HCT116 (cell line): ENCODE results near the gene TPD52L1. TPM values are rescaled to one million over a fixed set of nuclear protein-coding genes. Genes with fewer than 3 reads are reported as not detected.

Experiments
- ATAC-seq: fragments of 200-7000 bp; cut with Tn5 transposase; 2 replicates; pipeline ENCODE4 v1.9.1; 2020; ENCODE audit warnings: mild to moderate bottlenecking, moderate library complexity
- BruUV-seq: library from RNA; stranded (reverse); fragments of 400-500 nt; replicated peaks from 2 replicates; lab custom pipeline; 2021; lab: Mats Ljungman, UMichigan
- CTCF ChIA-PET: fragments of 300-600 bp; sonication (Branson Sonifier 250); formaldehyde crosslinking; loops from one replicate; lab custom pipeline; 2021; ENCODE audit warnings: antibody characterized with exemption; lab: Charles Lee
- POLR2A ChIA-PET: fragments of 300-600, 350-600 bp; sonication (Branson Sonifier 250); formaldehyde crosslinking; loops from one replicate; lab custom pipeline; 2021; ENCODE audit warnings: antibody characterized with exemption; lab: Charles Lee
- RAD21 ChIA-PET, 2 experiments: fragments of 300-600 bp; sonication (Branson Sonifier 250); formaldehyde crosslinking; loops; one replicate each; lab custom pipeline; 2023; ENCODE audit warnings: low total read pairs in 2 of 2; ENCODE audit not compliant: uncharacterized antibody in 2 of 2, unreplicated experiment in 2 of 2, low non-redundant PET in 1 of 2; lab: Charles Lee
- DNase-seq: peaks from one replicate; pipeline ENCODE4 v3.0.0-alpha.2; 2010; ENCODE audit warnings: low read depth, low spot score
- H2AFZ ChIP-seq: fragments of 200-600 bp; shearing (Covaris generic), sonication (generic); 2 replicates; pipeline ENCODE4 v1.6.1; 2017; ENCODE audit warnings: low read depth, mixed run types, mixed read lengths, antibody characterized with exemption, low read length; ENCODE audit not compliant: poor library complexity, severe bottlenecking
- H3K27ac ChIP-seq: 2 replicates; pipeline ENCODE4 v1.5.1; 2012; ENCODE audit warnings: low read depth, low read length
- H3K27me3 ChIP-seq: fragments of 200-600 bp; sonication (generic); 2 replicates; pipeline ENCODE4 v1.6.1; 2016; ENCODE audit warnings: mixed run types, low read length, mixed read lengths; ENCODE audit not compliant: insufficient read depth
- H3K36me3 ChIP-seq, 2 experiments: fragments of 200-500 bp in 1 of 2; fragments of 200-600 bp in 1 of 2; sonication (Bioruptor generic) in 1 of 2; sonication (generic) in 1 of 2; 2 replicates each; pipeline versions ENCODE4 v1.5.1 to v1.6.1; 2014 to 2016; ENCODE audit warnings: low read length in 2 of 2, inconsistent platforms in 1 of 2, mixed read lengths in 1 of 2, mixed run types in 1 of 2; ENCODE audit not compliant: insufficient read depth in 2 of 2, control insufficient read depth in 1 of 2
- H3K4me1 ChIP-seq, 2 experiments: fragments of 200-600 bp in 1 of 2; sonication (generic) in 1 of 2; 2 replicates each; pipeline versions ENCODE4 v1.5.1 to v1.6.1; 2012 to 2017; ENCODE audit warnings: low read length in 2 of 2, inconsistent platforms in 1 of 2, mild to moderate bottlenecking in 1 of 2, mixed read lengths in 1 of 2, mixed run types in 1 of 2, moderate library complexity in 1 of 2; ENCODE audit not compliant: insufficient read depth in 2 of 2, control insufficient read depth in 1 of 2
- H3K4me2 ChIP-seq: fragments of 200-600 bp; sonication (generic); 2 replicates; pipeline ENCODE4 v1.6.1; 2017; ENCODE audit warnings: mixed run types, low read length, mixed read lengths
- H3K4me3 ChIP-seq, 2 experiments: fragments of 200-600 bp in 1 of 2; sonication (generic) in 1 of 2; replicated peaks in 1 of 2; 2 replicates each; pipeline ENCODE4 v1.5.1; 2011 to 2016; ENCODE audit warnings: low read length in 2 of 2, control low read depth in 1 of 2, low read depth in 1 of 2, mild to moderate bottlenecking in 1 of 2, mixed read lengths in 1 of 2, mixed run types in 1 of 2
- H3K79me2 ChIP-seq: fragments of 200-600 bp; sonication (generic); 2 replicates; pipeline ENCODE4 v1.6.1; 2017; ENCODE audit warnings: mild to moderate bottlenecking, mixed run types, low read length, moderate library complexity, mixed read lengths; ENCODE audit not compliant: insufficient read depth
- H3K9ac ChIP-seq: fragments of 200-600 bp; sonication (generic); 2 replicates; pipeline ENCODE4 v1.6.1; 2016; ENCODE audit warnings: low read length, mixed read lengths
- H3K9me2 ChIP-seq: fragments of 200-600 bp; sonication (generic), shearing (Covaris generic); 2 replicates; pipeline ENCODE4 v1.6.1; 2017; ENCODE audit warnings: mixed run types, mild to moderate bottlenecking, moderate library complexity; ENCODE audit not compliant: insufficient read depth
- H3K9me3 ChIP-seq, 2 experiments: fragments of 200-500 bp in 1 of 2; fragments of 200-600 bp in 1 of 2; sonication (Bioruptor generic) in 1 of 2; sonication (generic) in 1 of 2; 2 replicates each; pipeline ENCODE4 v1.6.1; 2014 to 2017; ENCODE audit warnings: low read length in 2 of 2, mixed read lengths in 2 of 2, inconsistent platforms in 1 of 2, low read depth in 1 of 2, mild to moderate bottlenecking in 1 of 2, mixed run types in 1 of 2, moderate library complexity in 1 of 2; ENCODE audit not compliant: control insufficient read depth in 1 of 2, insufficient read depth in 1 of 2
- H4K20me1 ChIP-seq: fragments of 200-600 bp; sonication (generic), shearing (Covaris generic); 2 replicates; pipeline ENCODE4 v1.6.1; 2017; ENCODE audit warnings: mixed run types, mild to moderate bottlenecking, moderate library complexity; ENCODE audit not compliant: insufficient read depth
- ATF3 ChIP-seq: IDR thresholded peaks from 2 replicates; pipeline ENCODE4 v1.6.1; 2012
- CBX3 ChIP-seq: IDR thresholded peaks from 2 replicates; pipeline ENCODE4 v1.6.1; 2012; ENCODE audit warnings: low read depth
- CEBPB ChIP-seq: IDR thresholded peaks from 2 replicates; pipeline ENCODE4 v1.6.1; 2012; ENCODE audit warnings: low read depth
- ELF1 ChIP-seq: IDR thresholded peaks from 2 replicates; pipeline ENCODE4 v1.6.1; 2012; ENCODE audit warnings: low read depth, borderline replicate concordance
- EZH2 ChIP-seq: fragments of 200-600 bp; sonication (generic); IDR thresholded peaks from 2 replicates; pipeline ENCODE4 v1.6.1; 2017; ENCODE audit warnings: antibody characterized with exemption, mixed run types
- EZH2phosphoT487 ChIP-seq: fragments of 200-600 bp; IDR thresholded peaks from 2 replicates; pipeline ENCODE4 v1.6.1; 2018; ENCODE audit warnings: antibody characterized with exemption, borderline replicate concordance
- FOSL1 ChIP-seq: IDR thresholded peaks from 2 replicates; pipeline ENCODE4 v1.6.1; 2012; ENCODE audit warnings: low read depth
- JUND ChIP-seq: IDR thresholded peaks from 2 replicates; pipeline ENCODE4 v1.6.1; 2012
- POLR2A ChIP-seq: IDR thresholded peaks from 2 replicates; pipeline ENCODE4 v1.7.0; 2011; ENCODE audit warnings: borderline replicate concordance; ENCODE audit not compliant: insufficient read depth, insufficient read length; ENCODE audit errors: extremely low read depth
- POLR2AphosphoS5 ChIP-seq: IDR thresholded peaks from 2 replicates; pipeline ENCODE4 v1.6.1; 2011; ENCODE audit warnings: mild to moderate bottlenecking, low read depth, low read length, moderate library complexity
- RAD21 ChIP-seq: IDR thresholded peaks from 2 replicates; pipeline ENCODE4 v1.6.1; 2012; ENCODE audit warnings: low read depth, mild to moderate bottlenecking
- SIN3A ChIP-seq: IDR thresholded peaks from 2 replicates; pipeline ENCODE4 v1.6.1; 2012; ENCODE audit warnings: low read depth
- SRF ChIP-seq: IDR thresholded peaks from 2 replicates; pipeline ENCODE4 v1.6.1; 2012; ENCODE audit warnings: low read depth
- TCF7L2 ChIP-seq: IDR thresholded peaks from 2 replicates; pipeline ENCODE4 v1.7.0; 2011; ENCODE audit warnings: borderline replicate concordance, inconsistent platforms; ENCODE audit not compliant: insufficient read depth, insufficient read length; ENCODE audit errors: extremely low read depth
- YY1 ChIP-seq: IDR thresholded peaks from 2 replicates; pipeline ENCODE4 v1.6.1; 2011; ENCODE audit warnings: low read length, low read depth, moderate library complexity, mild to moderate bottlenecking; ENCODE audit not compliant: insufficient replicate concordance; ENCODE audit errors: extremely low read depth
- ZNF274 ChIP-seq: fragments of 200-500 bp; sonication (Bioruptor generic); IDR thresholded peaks from 2 replicates; pipeline ENCODE4 v1.6.1; 2014; ENCODE audit warnings: mild to moderate bottlenecking, low read depth, low read length, inconsistent platforms
- intact Hi-C: fragments of 100-400 bp; cut with micrococcal nuclease; formaldehyde crosslinking; loops from 2 replicates; pipeline ENCODE4 v1.10.0; 2022
- total RNA-seq: library from RNA; stranded (reverse); gene quantifications from one replicate; pipeline ENCODE4 v1.2.1, GENCODE V29; 2021; ENCODE audit not compliant: unreplicated experiment

TPD52L1 gene
- total RNA-seq, 1 experiment from 2014 or later = 64.1 TPM

- TF ChIP-seq TCF7L2 = peak; percentile 37
- peak; percentile 61 for TF ChIP-seq SIN3A
- TF ChIP-seq POLR2AphosphoS5 = peak; percentile 77
- TF ChIP-seq POLR2A = no peak
- no peak for TF ChIP-seq EZH2phosphoT487
- TF ChIP-seq ATF3 = no peak
- TF ChIP-seq ZNF274 = no peak
- no peak for TF ChIP-seq ELF1
These were observed at the start of gene TPD52L1 (continued) for GRCh38 chr6:125153391-125154117.

GRCh38 chr6:125104425-125104824, 49.1 kb upstream of the TPD52L1 start:
- Histone ChIP-seq H3K4me1 (peaks cover 5 to 37% of the 10 kb centered on the region in 2 experiments; a peak in 2 of 4 replicates), H3K9me3 (no peaks in the 10 kb centered on the region), H3K36me3 (no peaks in the 10 kb centered on the region), H4K20me1 (no peaks in the 10 kb centered on the region), H3K79me2 (no peaks in the 10 kb centered on the region), H3K4me3 (no peak overlapping the region), H3K9me2 (no peaks in the 10 kb centered on the region), H3K4me2 (no peak overlapping the region), H3K27ac (no peak overlapping the region), H3K27me3 (no peaks in the 10 kb centered on the region), H2AFZ (peak overlapping the region; percentile 48), H3K9ac (no peak overlapping the region)
- no peak for ATAC-seq
- DNase-seq = no peak
- POLR2A ChIA-PET = no interaction called here
- BruUV-seq = no TSS peak
- no peak for TF ChIP-seq JUND
- no peak for TF ChIP-seq CEBPB
- no peak for TF ChIP-seq SRF
- no peak for TF ChIP-seq EZH2phosphoT487
- TF ChIP-seq YY1 = no peak
- no peak for TF ChIP-seq ELF1
- no peak for TF ChIP-seq POLR2A
- TF ChIP-seq RAD21 = no peak
- no peak for TF ChIP-seq EZH2
- no peak for TF ChIP-seq FOSL1
- no peak for TF ChIP-seq CBX3
- no peak for TF ChIP-seq ATF3
- CTCF ChIA-PET = interaction anchor here (1.7 kb wide), 1 partner anchor 10 kb away, joined by 8 read pairs; no protein-coding TSS in a partner anchor
- intact Hi-C loops = loop anchor here (10.0 kb wide), 1 partner anchor 140 kb away; the partner anchor contains the start of gene RNF217
- RAD21 ChIA-PET = no interaction called here
